ENCODE data around the gene CCDC159. TPM values are rescaled to one million over a fixed set of nuclear protein-coding genes. Genes with fewer than 3 reads are reported as not detected.

Gene CCDC159
- total and polyA plus RNA-seq, 2 of the 4 experiments (the other 2 are of a cell fraction), result 4.7 to 14.0 TPM

GRCh38 chr19:11338569-11339253 is 7.6 kb upstream of the CCDC159 start (continued):
- no peak for TF ChIP-seq RFX5 (IDR thresholded peaks at IDR 0.05; ENCODE audit: low read depth, low read length)

- peak within 1 kb of the TSS; percentile 49 for H3K18ac ChIP-seq (ENCODE audit: low read depth, low read length)
- intact Hi-C loops (cut with micrococcal nuclease) (loop anchor here (1.0 to 2.0 kb wide), 2 partner anchors 15 to 45 kb away; no protein-coding TSS in a partner anchor), dilution Hi-C loops (cut with HindIII; ENCODE audit: low sequenced_read_pairs, unreplicated experiment) (no loop called here), in situ Hi-C loops (cut with MboI; ENCODE audit: low sequenced_read_pairs) (no loop called here)
- peaks cover 8% of the 10 kb centered on the region for H3K4me1 ChIP-seq (ENCODE audit: control insufficient read depth, insufficient read depth, low read length)
- no peaks in the 10 kb centered on the region for H3K27me3 ChIP-seq (ENCODE audit: control insufficient read depth, insufficient read depth, low read length)
- ATAC-seq (ENCODE audit: low read depth) (peak; percentile 99), DNase-seq (peak; percentile 77)
- H2BK20ac ChIP-seq (ENCODE audit: low read depth, low read length), result peak within 1 kb of the TSS; percentile 49; the same call in 1 of the 2 replicates
- H3K79me1 ChIP-seq (ENCODE audit: low read depth in 1 of 2, low read length in 2 of 2), result peaks cover 0 to 22% of the 10 kb centered on the region in 2 experiments; a peak in 3 of 4 replicates
- 1% methylated on average over 17 of the region's 53 CpGs; no CpG with 5 or more reads in 1 of the 2 experiments for WGBS, 2 experiments (ENCODE audit: extremely low coverage in 2 of 2, insufficient read length in 1 of 2)
- H3K27ac ChIP-seq (ENCODE audit: insufficient read depth, low read length), result peak within 1 kb of the TSS; percentile 60
- H3K56ac ChIP-seq (ENCODE audit: extremely low read depth, insufficient read depth, low read length), result peak within 1 kb of the TSS; percentile 54
- no peak within 1 kb of the TSS; the same call in 1 of the 3 replicates for H2BK15ac ChIP-seq (ENCODE audit: low read depth, low read length)
- H2AFZ ChIP-seq (replicated peaks; ENCODE audit: low read length, poor library complexity), result peak within 1 kb of the TSS; percentile 93
- H2AK5ac ChIP-seq (ENCODE audit: low read depth, low read length), result peak within 1 kb of the TSS; percentile 75
- no peaks in the 10 kb centered on the region for H3K9me3 ChIP-seq (ENCODE audit: control insufficient read depth, insufficient read depth, low read length)
- POLR2A ChIA-PET (ENCODE audit: unreplicated experiment), result no interaction called here
- H3K4me3 ChIP-seq (ENCODE audit: insufficient read depth, low read depth, low read length), result peak within 1 kb of the TSS; percentile 85
- H3K23ac ChIP-seq (ENCODE audit: low read depth, low read length), result peak within 1 kb of the TSS; percentile 68; the same call in 1 of the 2 replicates
- H2BK120ac ChIP-seq (ENCODE audit: low read depth, low read length), result peak within 1 kb of the TSS; percentile 32; the same call in 1 of the 2 replicates
- H4K8ac ChIP-seq (ENCODE audit: low read depth in 2 of 2, low read length in 2 of 2), result peak within 1 kb of the TSS; percentile 24 to 86; a peak in 3 of 4 replicates
- H2BK5ac ChIP-seq (ENCODE audit: low read depth, low read length, poor library complexity, severe bottlenecking), result no peak within 1 kb of the TSS
- peak within 1 kb of the TSS; percentile 66 for H2AK9ac ChIP-seq (replicated peaks; ENCODE audit: low read depth, low read length, poor library complexity)
- H3K4ac ChIP-seq (ENCODE audit: low read depth, low read length), result peak within 1 kb of the TSS; percentile 74
- BruUV-seq (replicated peaks), result no TSS peak
- peaks cover 8% of the 10 kb centered on the region for H3K9me1 ChIP-seq (ENCODE audit: insufficient read depth, low read length)
- H4K20me1 ChIP-seq (ENCODE audit: insufficient read depth, low read length), result peaks cover 9% of the 10 kb centered on the region; the same call in 1 of the 2 replicates
- H4K5ac ChIP-seq (ENCODE audit: low read depth, low read length), result peak within 1 kb of the TSS; percentile 41; the same call in 1 of the 2 replicates
- TF ChIP-seq MAZ (IDR thresholded peaks at IDR 0.05; ENCODE audit: borderline replicate concordance, low read depth, low read length) (peak; percentile 83; the same call in 1 of the 2 replicates), BHLHE40 (IDR thresholded peaks at IDR 0.05; ENCODE audit: low read depth, low read length) (no peak), RAD21 (IDR thresholded peaks at IDR 0.05; ENCODE audit: low read length) (0 out of 2 replicates have a peak, but pooled peaks have one; percentile 6)
- H3K9ac ChIP-seq (ENCODE audit: low read depth, low read length), result peak within 1 kb of the TSS; percentile 73
- CTCF ChIA-PET, result no interaction called here
- peak within 1 kb of the TSS; percentile 95 for H3K14ac ChIP-seq (replicated peaks; ENCODE audit: low read depth, low read length)
- peak within 1 kb of the TSS; percentile 86 for H3K4me2 ChIP-seq (ENCODE audit: low read depth, low read length)
- H4K91ac ChIP-seq (ENCODE audit: insufficient read depth, low read depth, low read length), result peak within 1 kb of the TSS; percentile 52
- peaks cover 18% of the 10 kb centered on the region for H3K36me3 ChIP-seq (ENCODE audit: control insufficient read depth, insufficient read depth, low read length)
Measured at GRCh38 chr19:11339254-11340098, 6.8 kb upstream of the CCDC159 start, which contains the start of gene RAB3D. RAB3D (minus strand) TSS chr19:11339657; CDS start chr19:11337399, 2,258 bp downstream.

Measured in IMR-90 (cell line).